Bronchial epithelial cell (primary cell): ENCODE measurements around the gene EPHB1. TPM values are rescaled to one million over a fixed set of nuclear protein-coding genes. Genes with fewer than 3 reads are reported as not detected.

ENCODE experiments used
- DNase-seq: peaks from one replicate; pipeline ENCODE4 v3.0.0-alpha.2; 2010; ENCODE audit warnings: low read depth
- FAIRE-seq: peaks from 2 replicates; lab custom pipeline; 2011; peaks lifted over from hg19 to GRCh38; lab: Jason Lieb, UNC
- H3K27me3 ChIP-seq: 2 replicates; pipeline ENCODE4 v1.5.1; 2011; ENCODE audit warnings: low read length; ENCODE audit not compliant: control insufficient read depth, insufficient read depth
- H3K36me3 ChIP-seq: 2 replicates; pipeline ENCODE4 v1.5.1; 2011; ENCODE audit warnings: low read length; ENCODE audit not compliant: control insufficient read depth, insufficient read depth
- H3K4me3 ChIP-seq: 2 replicates; pipeline ENCODE4 v1.5.1; 2011; ENCODE audit warnings: mild to moderate bottlenecking, low read depth, low read length, control low read depth
- total RNA-seq: library from RNA; depleted of rRNA; stranded (reverse); fragments of >200 nt; gene quantifications from 2 replicates; pipeline ENCODE4 v1.2.1, GENCODE V29; 2014
- TF ChIP-seq, protein P1 (sequence below): IDR thresholded peaks from 2 replicates; pipeline ENCODE4 v1.5.1; 2011; ENCODE audit warnings: mild to moderate bottlenecking, moderate library complexity, low read length, control low read depth, inconsistent platforms; ENCODE audit not compliant: insufficient read depth, severe bottlenecking

The EPHB1 gene
- total RNA-seq, 1 donor from 2014 or later: under 0.01 TPM

- Histone ChIP-seq H3K4me3 (no peak overlapping the region), H3K36me3 (no peaks in the 10 kb centered on the region), H3K27me3 (no peaks in the 10 kb centered on the region)
- DNase-seq: no peak
- no peak for FAIRE-seq
- TF ChIP-seq, protein P1, sequence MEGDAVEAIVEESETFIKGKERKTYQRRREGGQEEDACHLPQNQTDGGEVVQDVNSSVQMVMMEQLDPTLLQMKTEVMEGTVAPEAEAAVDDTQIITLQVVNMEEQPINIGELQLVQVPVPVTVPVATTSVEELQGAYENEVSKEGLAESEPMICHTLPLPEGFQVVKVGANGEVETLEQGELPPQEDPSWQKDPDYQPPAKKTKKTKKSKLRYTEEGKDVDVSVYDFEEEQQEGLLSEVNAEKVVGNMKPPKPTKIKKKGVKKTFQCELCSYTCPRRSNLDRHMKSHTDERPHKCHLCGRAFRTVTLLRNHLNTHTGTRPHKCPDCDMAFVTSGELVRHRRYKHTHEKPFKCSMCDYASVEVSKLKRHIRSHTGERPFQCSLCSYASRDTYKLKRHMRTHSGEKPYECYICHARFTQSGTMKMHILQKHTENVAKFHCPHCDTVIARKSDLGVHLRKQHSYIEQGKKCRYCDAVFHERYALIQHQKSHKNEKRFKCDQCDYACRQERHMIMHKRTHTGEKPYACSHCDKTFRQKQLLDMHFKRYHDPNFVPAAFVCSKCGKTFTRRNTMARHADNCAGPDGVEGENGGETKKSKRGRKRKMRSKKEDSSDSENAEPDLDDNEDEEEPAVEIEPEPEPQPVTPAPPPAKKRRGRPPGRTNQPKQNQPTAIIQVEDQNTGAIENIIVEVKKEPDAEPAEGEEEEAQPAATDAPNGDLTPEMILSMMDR: no peak
These were observed 288.7 kb downstream of the EPHB1 start for GRCh38 chr3:135083756-135084155.

GRCh38 chr3:135084405-135084804, 289.3 kb downstream of the EPHB1 start:
- Histone ChIP-seq H3K36me3 (no peaks in the 10 kb centered on the region), H3K4me3 (no peak overlapping the region), H3K27me3 (no peaks in the 10 kb centered on the region)
- FAIRE-seq (no peak), DNase-seq (no peak)
- TF ChIP-seq, protein P1: no peak

DNA sequence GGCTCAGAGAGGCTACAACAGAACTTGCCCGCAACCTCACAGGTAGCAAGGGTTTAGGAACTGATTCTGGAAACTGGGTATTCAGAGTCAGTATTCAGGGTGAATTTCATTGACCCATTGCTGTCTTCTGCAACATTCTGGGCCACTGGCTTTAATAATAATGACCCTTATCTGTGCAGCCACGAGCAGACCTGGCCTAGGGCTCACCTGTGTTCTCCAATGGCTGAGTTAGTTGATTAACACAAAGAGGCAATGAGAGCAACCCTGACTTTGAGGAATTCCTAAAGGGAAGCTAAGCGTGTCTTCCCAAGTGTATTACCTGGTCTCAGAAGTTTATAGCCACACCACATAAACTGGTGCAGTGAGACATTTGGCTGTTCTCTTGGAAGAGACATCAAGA, 289.9 kb downstream of the EPHB1 start:
- no peaks in the 10 kb centered on the region for H3K27me3 ChIP-seq
- FAIRE-seq (no peak), DNase-seq (no peak)
- TF ChIP-seq, protein P1: no peak
- no peak overlapping the region for H3K4me3 ChIP-seq
- no peaks in the 10 kb centered on the region for H3K36me3 ChIP-seq

DNA sequence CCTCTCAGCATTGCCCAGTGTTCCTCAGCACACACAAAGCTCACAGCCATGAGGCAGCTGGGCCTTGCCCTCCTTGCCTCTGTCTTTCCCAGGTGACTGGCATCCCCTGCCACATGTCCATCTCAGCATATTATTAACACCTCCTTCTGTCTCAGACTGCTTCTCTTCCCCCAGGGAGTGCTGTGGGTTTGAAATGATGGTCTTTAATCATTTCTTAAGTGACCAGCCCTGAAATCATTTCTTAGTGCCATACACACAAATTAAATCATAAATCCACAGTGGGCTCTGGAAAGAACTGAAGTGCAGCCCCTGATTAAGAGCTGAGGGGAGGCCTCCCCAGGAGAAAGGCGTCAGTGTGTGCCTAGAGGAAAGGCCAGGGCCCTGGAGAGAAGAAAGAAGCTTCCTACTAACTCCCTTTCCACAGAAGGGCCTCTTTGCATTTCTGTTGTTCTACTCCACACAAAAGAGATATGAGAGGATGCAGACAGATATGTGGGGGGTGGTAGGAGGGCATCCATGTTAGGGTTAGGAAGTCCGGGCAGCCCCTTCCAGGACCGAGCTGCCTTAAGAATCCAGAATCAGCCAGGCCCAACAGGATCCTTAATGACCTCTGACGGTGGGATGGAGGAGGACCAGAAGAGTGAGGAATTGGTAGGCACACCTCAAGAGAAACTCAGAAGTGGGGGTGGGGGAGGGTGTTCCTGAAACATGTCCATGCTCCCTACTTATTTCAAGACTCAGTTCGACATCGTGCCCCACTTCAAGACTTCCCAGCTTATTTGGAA, 290.8 kb downstream of the EPHB1 start:
- no peak for DNase-seq
- Histone ChIP-seq H3K4me3 (no peak overlapping the region), H3K27me3 (no peaks in the 10 kb centered on the region), H3K36me3 (no peaks in the 10 kb centered on the region)
- FAIRE-seq: no peak
- TF ChIP-seq, protein P1: no peak

GRCh38 chr3:135087782-135088181, 292.7 kb downstream of the EPHB1 start:
- TF ChIP-seq, protein P1: no peak
- Histone ChIP-seq H3K4me3 (no peak overlapping the region), H3K27me3 (no peaks in the 10 kb centered on the region), H3K36me3 (no peaks in the 10 kb centered on the region)
- DNase-seq: no peak
- FAIRE-seq: no peak
